Measurements from ENCODE around the gene NOS1AP. TPM values are rescaled to one million over a fixed set of nuclear protein-coding genes. Genes with fewer than 3 reads are reported as not detected.
A peak's percentile ranks its signal among the peaks of the same experiment; 100 is the strongest.
"Not testable (repeated sequence)": the region's sequence is repeated elsewhere in the genome, so short reads cannot be mapped to it uniquely, and the experiment has no call there.

Gene NOS1AP
- total RNA-seq, 1 donor from 2014 or later: 0.79 TPM

- Histone ChIP-seq H3K4me3 (ENCODE audit: low read depth, low read length) (no peak overlapping the region), H3K27me3 (ENCODE audit: control insufficient read depth, insufficient read depth, low read length) (no peaks in the 10 kb centered on the region), H3K36me3 (ENCODE audit: control insufficient read depth, insufficient read depth, low read length) (no peaks in the 10 kb centered on the region)
- DNase-seq (ENCODE audit: low read depth): no peak
- TF ChIP-seq CTCF (IDR thresholded peaks at IDR 0.05; ENCODE audit: insufficient read depth, low read length, poor library complexity, severe bottlenecking): peak; percentile 45
These were observed 28.8 kb upstream of the NOS1AP start for GRCh38 chr1:162040657-162041056.

- no peak for TF ChIP-seq CTCF (IDR thresholded peaks at IDR 0.05; ENCODE audit: insufficient read depth, low read length, poor library complexity, severe bottlenecking)
- H3K4me3 ChIP-seq (ENCODE audit: low read depth, low read length): no peak overlapping the region
- DNase-seq (ENCODE audit: low read depth): no peak
- no peaks in the 10 kb centered on the region for H3K36me3 ChIP-seq (ENCODE audit: control insufficient read depth, insufficient read depth, low read length)
- H3K27me3 ChIP-seq (ENCODE audit: control insufficient read depth, insufficient read depth, low read length): no peaks in the 10 kb centered on the region
These were observed 27.1 kb upstream of the NOS1AP start for GRCh38 chr1:162042361-162042760.

GRCh38 chr1:162046921-162047320 is 22.6 kb upstream of the NOS1AP start:
- no peak for TF ChIP-seq CTCF (IDR thresholded peaks at IDR 0.05; ENCODE audit: insufficient read depth, low read length, poor library complexity, severe bottlenecking)
- H3K4me3 ChIP-seq (ENCODE audit: low read depth, low read length): no peak overlapping the region
- H3K27me3 ChIP-seq (ENCODE audit: control insufficient read depth, insufficient read depth, low read length): no peaks in the 10 kb centered on the region
- H3K36me3 ChIP-seq (ENCODE audit: control insufficient read depth, insufficient read depth, low read length): no peaks in the 10 kb centered on the region
- no peak for DNase-seq (ENCODE audit: low read depth)

GRCh38 chr1:162053949-162054348 is 15.5 kb upstream of the NOS1AP start:
- H3K27me3 ChIP-seq (ENCODE audit: control insufficient read depth, insufficient read depth, low read length); DNase-seq (ENCODE audit: low read depth); H3K4me3 ChIP-seq (ENCODE audit: low read depth, low read length); H3K36me3 ChIP-seq (ENCODE audit: control insufficient read depth, insufficient read depth, low read length): not testable (repeated sequence)

- DNase-seq (ENCODE audit: low read depth): peak; percentile 71
- no peak for TF ChIP-seq CTCF (IDR thresholded peaks at IDR 0.05; ENCODE audit: insufficient read depth, low read length, poor library complexity, severe bottlenecking)
- Histone ChIP-seq H3K36me3 (ENCODE audit: control insufficient read depth, insufficient read depth, low read length) (no peaks in the 10 kb centered on the region), H3K27me3 (ENCODE audit: control insufficient read depth, insufficient read depth, low read length) (no peaks in the 10 kb centered on the region), H3K4me3 (ENCODE audit: low read depth, low read length) (no peak overlapping the region)
These were observed 14.4 kb upstream of the NOS1AP start for GRCh38 chr1:162055062-162055461.

GRCh38 chr1:162056043-162056442 is 13.4 kb upstream of the NOS1AP start:
- Histone ChIP-seq H3K4me3 (ENCODE audit: low read depth, low read length) (no peak overlapping the region), H3K27me3 (ENCODE audit: control insufficient read depth, insufficient read depth, low read length) (no peaks in the 10 kb centered on the region), H3K36me3 (ENCODE audit: control insufficient read depth, insufficient read depth, low read length) (no peaks in the 10 kb centered on the region)
- no peak for DNase-seq (ENCODE audit: low read depth)
- peak; percentile 98 for TF ChIP-seq CTCF (IDR thresholded peaks at IDR 0.05; ENCODE audit: insufficient read depth, low read length, poor library complexity, severe bottlenecking)

Data from kidney epithelial cell (primary cell).